GM12872 (cell line): Measurements from ENCODE around the gene CCDC180.

Source experiments
- TF ChIP-seq, protein P1 (sequence below): IDR thresholded peaks from 3 replicates; pipeline ENCODE4 v1.5.1; 2011; ENCODE audit warnings: low read depth, mild to moderate bottlenecking, low read length, moderate library complexity; ENCODE audit not compliant: insufficient read depth

CCDC180 gene

DNA sequence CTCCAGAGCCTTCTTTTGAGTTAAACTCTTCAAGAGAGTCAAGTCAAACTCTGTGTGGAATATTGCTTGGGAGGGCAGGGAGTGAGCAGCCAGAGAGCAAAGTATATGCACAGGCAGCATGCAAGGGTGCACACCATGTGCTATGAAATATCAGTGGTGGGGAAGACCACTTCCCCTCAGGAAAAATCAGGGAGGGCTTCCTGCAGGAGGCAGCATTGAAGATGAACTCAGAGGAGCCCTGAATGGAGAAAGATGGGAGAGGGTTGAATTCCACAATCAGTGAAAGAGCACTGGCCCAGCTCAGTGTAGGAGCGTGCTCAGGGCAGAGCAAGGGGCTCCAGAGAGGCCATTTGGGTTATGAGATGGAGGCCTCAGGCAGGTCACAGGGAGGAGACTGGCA, 41.9 kb downstream of the CCDC180 start:
- TF ChIP-seq, protein P1, sequence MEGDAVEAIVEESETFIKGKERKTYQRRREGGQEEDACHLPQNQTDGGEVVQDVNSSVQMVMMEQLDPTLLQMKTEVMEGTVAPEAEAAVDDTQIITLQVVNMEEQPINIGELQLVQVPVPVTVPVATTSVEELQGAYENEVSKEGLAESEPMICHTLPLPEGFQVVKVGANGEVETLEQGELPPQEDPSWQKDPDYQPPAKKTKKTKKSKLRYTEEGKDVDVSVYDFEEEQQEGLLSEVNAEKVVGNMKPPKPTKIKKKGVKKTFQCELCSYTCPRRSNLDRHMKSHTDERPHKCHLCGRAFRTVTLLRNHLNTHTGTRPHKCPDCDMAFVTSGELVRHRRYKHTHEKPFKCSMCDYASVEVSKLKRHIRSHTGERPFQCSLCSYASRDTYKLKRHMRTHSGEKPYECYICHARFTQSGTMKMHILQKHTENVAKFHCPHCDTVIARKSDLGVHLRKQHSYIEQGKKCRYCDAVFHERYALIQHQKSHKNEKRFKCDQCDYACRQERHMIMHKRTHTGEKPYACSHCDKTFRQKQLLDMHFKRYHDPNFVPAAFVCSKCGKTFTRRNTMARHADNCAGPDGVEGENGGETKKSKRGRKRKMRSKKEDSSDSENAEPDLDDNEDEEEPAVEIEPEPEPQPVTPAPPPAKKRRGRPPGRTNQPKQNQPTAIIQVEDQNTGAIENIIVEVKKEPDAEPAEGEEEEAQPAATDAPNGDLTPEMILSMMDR = no peak

DNA sequence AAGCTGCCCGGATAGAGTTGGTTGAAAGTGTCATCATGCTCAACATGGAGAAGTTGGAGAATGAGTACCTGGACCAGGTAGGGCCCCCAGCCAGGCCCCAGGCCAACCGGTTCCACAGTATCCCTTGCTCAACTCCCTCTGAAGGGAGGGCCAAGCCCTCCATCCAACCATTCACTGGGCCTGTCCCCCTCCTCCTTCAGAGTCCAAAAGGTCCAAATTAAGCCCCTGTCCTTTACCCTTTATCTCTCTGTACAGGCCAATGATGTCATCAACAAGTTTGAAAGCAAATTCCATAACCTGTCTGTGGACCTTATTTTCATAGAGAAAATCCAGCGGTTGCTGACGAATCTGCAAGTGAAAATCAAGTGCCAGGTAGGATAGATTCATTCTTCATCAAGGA, 47.2 kb downstream of the CCDC180 start:
- TF ChIP-seq, protein P1 = no peak

DNA sequence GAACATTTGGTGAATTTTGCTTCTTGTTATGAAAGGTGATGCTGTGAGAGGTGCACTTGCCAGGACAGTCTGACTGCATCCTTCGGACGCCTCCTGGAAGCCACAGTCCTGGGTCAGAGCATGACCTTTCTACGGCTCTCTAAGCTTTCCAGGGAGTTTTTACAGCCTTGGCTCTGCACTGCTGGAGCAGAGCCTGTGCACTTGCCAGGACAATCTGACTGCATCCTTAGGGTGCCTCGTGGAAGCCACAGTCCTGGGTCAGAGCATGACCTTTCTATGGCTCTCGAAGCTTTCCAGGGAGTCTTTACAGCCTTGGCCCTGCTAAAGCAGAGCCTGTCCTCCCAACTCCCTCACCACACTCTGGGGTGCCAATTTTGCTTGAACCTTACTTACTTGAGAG, 49.6 kb downstream of the CCDC180 start:
- TF ChIP-seq, protein P1 = no peak
